Neural cell (in vitro differentiated cells): ENCODE results near the gene ENDOV. TPM values are rescaled to one million over a fixed set of nuclear protein-coding genes. Genes with fewer than 3 reads are reported as not detected.

Source experiments
- H2AFZ ChIP-seq: fragments of 200-600, 300-800 bp; sonication (generic), shearing (Covaris generic); 2 replicates; pipeline ENCODE4 v1.6.0; 2014; ENCODE audit warnings: low read depth, mild to moderate bottlenecking, antibody characterized with exemption, low read length, moderate library complexity
- H3F3A ChIP-seq: fragments of 200-600 bp; shearing (Covaris generic); 2 replicates; pipeline ENCODE4 v1.6.1; 2016; ENCODE audit warnings: mild to moderate bottlenecking, moderate library complexity, mixed read lengths, antibody characterized with exemption, low read length; ENCODE audit not compliant: insufficient read depth, poor library complexity, severe bottlenecking
- H3K27ac ChIP-seq: fragments of 200-600, 300-800 bp; sonication (generic), shearing (Covaris generic); 2 replicates; pipeline ENCODE4 v1.5.1; 2014; ENCODE audit warnings: mild to moderate bottlenecking, low read length, moderate library complexity
- H3K27me3 ChIP-seq: fragments of 300-800, 200-600 bp; sonication (generic), shearing (Covaris generic); 2 replicates; pipeline ENCODE4 v1.6.0; 2014; ENCODE audit warnings: mild to moderate bottlenecking, low read depth, low read length, moderate library complexity; ENCODE audit not compliant: insufficient read depth
- H3K36me3 ChIP-seq: fragments of 300-800, 200-600 bp; sonication (generic), shearing (Covaris generic); 2 replicates; pipeline ENCODE4 v1.5.1; 2014; ENCODE audit warnings: mild to moderate bottlenecking, antibody characterized with exemption, low read length, moderate library complexity; ENCODE audit not compliant: insufficient read depth
- H3K4me2 ChIP-seq: fragments of 300-800, 200-600 bp; sonication (generic), shearing (Covaris generic); 2 replicates; pipeline ENCODE4 v1.6.0; 2014; ENCODE audit warnings: mild to moderate bottlenecking, low read length
- H3K4me3 ChIP-seq: fragments of 300-800, 200-600 bp; sonication (generic), shearing (Covaris generic); 2 replicates; pipeline ENCODE4 v1.5.1; 2014; ENCODE audit warnings: mild to moderate bottlenecking, low read length, moderate library complexity
- H3K79me2 ChIP-seq: fragments of 200-600 bp; shearing (Covaris generic); replicated peaks from 2 replicates; pipeline ENCODE4 v1.6.0; 2014; ENCODE audit warnings: mild to moderate bottlenecking, low read length, moderate library complexity; ENCODE audit not compliant: insufficient read depth
- H3K9ac ChIP-seq: fragments of 300-800, 200-600 bp; sonication (generic), shearing (Covaris generic); 2 replicates; pipeline ENCODE4 v1.6.1; 2016; ENCODE audit warnings: mild to moderate bottlenecking, low read length, mixed read lengths
- H3K9me2 ChIP-seq: fragments of 200-600 bp; shearing (Covaris generic); 2 replicates; pipeline ENCODE4 v1.6.1; 2016; ENCODE audit warnings: mild to moderate bottlenecking, low read length, mixed read lengths; ENCODE audit not compliant: insufficient read depth
- H3K9me3 ChIP-seq: fragments of 200-600, 300-800 bp; sonication (generic), shearing (Covaris generic); 2 replicates; pipeline ENCODE4 v1.6.1; 2016; ENCODE audit warnings: mild to moderate bottlenecking, mixed run types, low read length, moderate library complexity, mixed read lengths
- H4K20me1 ChIP-seq: fragments of 200-600 bp; shearing (Covaris generic); 2 replicates; pipeline ENCODE4 v1.6.1; 2016; ENCODE audit warnings: mild to moderate bottlenecking, mixed run types; ENCODE audit not compliant: insufficient read depth
- CTCF ChIP-seq: fragments of 450-650 bp; IDR thresholded peaks from 2 replicates; pipeline ENCODE4 v1.5.1; 2014; ENCODE audit warnings: antibody characterized with exemption, mild to moderate bottlenecking, moderate library complexity; ENCODE audit not compliant: poor library complexity, severe bottlenecking
- EP300 ChIP-seq: fragments of 450-650 bp; conservative IDR thresholded peaks from 2 replicates; pipeline ENCODE4 v1.6.1; 2014; ENCODE audit warnings: antibody characterized with exemption, mild to moderate bottlenecking, moderate library complexity; ENCODE audit not compliant: poor library complexity, severe bottlenecking
- EZH2 ChIP-seq: fragments of 200-600, 300-800 bp; shearing (Covaris generic), sonication (generic); IDR thresholded peaks from 2 replicates; pipeline ENCODE4 v1.6.1; 2014; ENCODE audit warnings: antibody characterized with exemption, low read length, borderline replicate concordance, mild to moderate bottlenecking; ENCODE audit not compliant: insufficient read depth, poor library complexity, severe bottlenecking
- MXI1 ChIP-seq: fragments of 450-650 bp; conservative IDR thresholded peaks from 2 replicates; pipeline ENCODE4 v1.6.1; 2014; ENCODE audit warnings: antibody characterized with exemption, mild to moderate bottlenecking; ENCODE audit not compliant: poor library complexity, severe bottlenecking
- POLR2AphosphoS5 ChIP-seq: IDR thresholded peaks from 2 replicates; pipeline ENCODE4 v1.6.1; 2012
- RAD21 ChIP-seq: fragments of 450-650 bp; conservative IDR thresholded peaks from 2 replicates; pipeline ENCODE4 v1.6.1; 2014; ENCODE audit warnings: antibody characterized with exemption, mild to moderate bottlenecking, moderate library complexity
- REST ChIP-seq: IDR thresholded peaks from 2 replicates; pipeline ENCODE4 v1.6.1; 2012; ENCODE audit warnings: borderline replicate concordance
- SMC3 ChIP-seq: fragments of 450-650 bp; conservative IDR thresholded peaks from 2 replicates; pipeline ENCODE4 v1.6.1; 2014; ENCODE audit warnings: antibody characterized with exemption, mild to moderate bottlenecking, moderate library complexity; ENCODE audit not compliant: poor library complexity
- TAF1 ChIP-seq: IDR thresholded peaks from 2 replicates; pipeline ENCODE4 v1.6.1; 2012; ENCODE audit warnings: low read depth
- polyA plus RNA-seq: library from polyadenylated mRNA; depleted of rRNA; stranded (reverse); fragments of >200 nt; gene quantifications from 2 replicates; pipeline ENCODE4 v1.2.3, GENCODE V29; 2014

Gene ENDOV
- polyA plus RNA-seq, 1 donor from 2014 or later: 31.2 TPM

- Histone ChIP-seq H3K36me3 (no peaks in the 10 kb centered on the region), H3K4me3 (no peak overlapping the region), H3F3A (no peaks in the 10 kb centered on the region), H3K79me2 (no peaks in the 10 kb centered on the region), H3K27me3 (no peaks in the 10 kb centered on the region), H4K20me1 (no peaks in the 10 kb centered on the region), H3K9ac (no peak overlapping the region), H3K27ac (no peak overlapping the region), H3K9me2 (no peaks in the 10 kb centered on the region), H2AFZ (no peak overlapping the region), H3K4me2 (no peak overlapping the region), H3K9me3 (no peaks in the 10 kb centered on the region)
- TF ChIP-seq TAF1: no peak
- no peak for TF ChIP-seq EZH2
- no peak for TF ChIP-seq SMC3
- no peak for TF ChIP-seq POLR2AphosphoS5
- TF ChIP-seq CTCF: no peak
- TF ChIP-seq EP300: no peak
- TF ChIP-seq RAD21: no peak
- no peak for TF ChIP-seq REST
- TF ChIP-seq MXI1: no peak
These were observed 46.7 kb downstream of the ENDOV start for GRCh38 chr17:80461528-80462160.

- peaks cover 2% of the 10 kb centered on the region for H3K27me3 ChIP-seq
- no peak overlapping the region for H3K4me2 ChIP-seq
- H3K27ac ChIP-seq: no peak overlapping the region
- H3K4me3 ChIP-seq: no peak overlapping the region
- H3K9me3 ChIP-seq: no peaks in the 10 kb centered on the region
- H4K20me1 ChIP-seq: no peaks in the 10 kb centered on the region
- H3F3A ChIP-seq: no peaks in the 10 kb centered on the region
- TF ChIP-seq SMC3: no peak
- TF ChIP-seq CTCF: no peak
- TF ChIP-seq REST: no peak
- no peak for TF ChIP-seq TAF1
- no peak for TF ChIP-seq POLR2AphosphoS5
- TF ChIP-seq EZH2: no peak
- no peaks in the 10 kb centered on the region for H3K79me2 ChIP-seq
- no peak overlapping the region for H2AFZ ChIP-seq
- no peaks in the 10 kb centered on the region for H3K36me3 ChIP-seq
- no peak overlapping the region for H3K9ac ChIP-seq
- no peaks in the 10 kb centered on the region for H3K9me2 ChIP-seq
These were observed 48.9 kb downstream of the ENDOV start for GRCh38 chr17:80463784-80464400.
